H9 (cell line): ENCODE results near the gene FBLN2. TPM values are rescaled to one million over a fixed set of nuclear protein-coding genes. Genes with fewer than 3 reads are reported as not detected.

Source experiments
- DNase-seq: peaks from one replicate; pipeline ENCODE4 v3.0.0-alpha.2; 2017
- H2AFZ ChIP-seq: one replicate; pipeline ENCODE4 v1.6.1; 2013; ENCODE audit warnings: mild to moderate bottlenecking, low read length, control low read depth, moderate library complexity
- H2AK5ac ChIP-seq: 2 replicates; pipeline ENCODE4 v1.6.1; 2013; ENCODE audit warnings: low read length, control low read depth, mixed read lengths; ENCODE audit not compliant: insufficient read length
- H2BK120ac ChIP-seq: one replicate; pipeline ENCODE4 v1.6.1; 2013; ENCODE audit warnings: low read depth, mild to moderate bottlenecking, low read length, control low read depth, inconsistent platforms; ENCODE audit not compliant: poor library complexity, severe bottlenecking
- H2BK12ac ChIP-seq: 2 replicates; pipeline ENCODE4 v1.6.1; 2013; ENCODE audit warnings: low read length, control low read depth, mixed read lengths, low read depth; ENCODE audit not compliant: insufficient read length
- H2BK15ac ChIP-seq: 2 replicates; pipeline ENCODE4 v1.6.1; 2013; ENCODE audit warnings: low read depth, low read length, control low read depth
- H2BK20ac ChIP-seq: one replicate; pipeline ENCODE4 v1.6.1; 2013; ENCODE audit warnings: low read depth, mild to moderate bottlenecking, low read length, control low read depth, inconsistent platforms; ENCODE audit not compliant: poor library complexity, severe bottlenecking
- H2BK5ac ChIP-seq: 2 replicates; pipeline ENCODE4 v1.6.1; 2013; ENCODE audit warnings: low read length, control low read depth, mixed read lengths; ENCODE audit not compliant: insufficient read length
- H3K14ac ChIP-seq: 2 replicates; pipeline ENCODE4 v1.6.1; 2013; ENCODE audit warnings: low read length, control low read depth; ENCODE audit not compliant: insufficient read depth
- H3K18ac ChIP-seq: 2 replicates; pipeline ENCODE4 v1.6.1; 2013; ENCODE audit warnings: low read depth, mild to moderate bottlenecking, mixed read lengths, low read length, control low read depth; ENCODE audit not compliant: insufficient read length
- H3K23ac ChIP-seq: 2 replicates; pipeline ENCODE4 v1.6.1; 2013; ENCODE audit warnings: low read length, control low read depth, mixed read lengths, low read depth; ENCODE audit not compliant: insufficient read length
- H3K23me2 ChIP-seq: 2 replicates; pipeline ENCODE4 v1.6.1; 2013; ENCODE audit warnings: low read depth, mild to moderate bottlenecking, mixed read lengths, low read length, control low read depth; ENCODE audit not compliant: insufficient read length, poor library complexity, severe bottlenecking
- H3K27ac ChIP-seq: 2 replicates; pipeline ENCODE4 v1.5.1; 2013; ENCODE audit warnings: low read length, control low read depth, mixed read lengths, low read depth; ENCODE audit not compliant: insufficient read length
- H3K27me3 ChIP-seq: 2 replicates; pipeline ENCODE4 v1.6.1; 2013; ENCODE audit warnings: low read length, control low read depth, inconsistent platforms; ENCODE audit not compliant: insufficient read depth
- H3K4ac ChIP-seq: 2 replicates; pipeline ENCODE4 v1.6.1; 2013; ENCODE audit warnings: low read depth, mild to moderate bottlenecking, control low read depth, inconsistent platforms, low read length, moderate library complexity
- H3K4me1 ChIP-seq: 2 replicates; pipeline ENCODE4 v1.6.1; 2013; ENCODE audit warnings: low read length, control low read depth, inconsistent platforms; ENCODE audit not compliant: insufficient read depth
- H3K4me2 ChIP-seq: 2 replicates; pipeline ENCODE4 v1.6.1; 2013; ENCODE audit warnings: low read length, control low read depth, mixed read lengths; ENCODE audit not compliant: insufficient read length, insufficient read depth
- H3K56ac ChIP-seq: 2 replicates; pipeline ENCODE4 v1.6.1; 2013; ENCODE audit warnings: low read depth, mild to moderate bottlenecking, mixed read lengths, low read length, control low read depth; ENCODE audit not compliant: insufficient read length
- H3K79me1 ChIP-seq: 2 replicates; pipeline ENCODE4 v1.6.1; 2013; ENCODE audit warnings: low read depth, mild to moderate bottlenecking, moderate library complexity, low read length, control low read depth, inconsistent platforms; ENCODE audit not compliant: insufficient read depth, poor library complexity, severe bottlenecking
- H3K79me2 ChIP-seq: 2 replicates; pipeline ENCODE4 v1.6.1; 2013; ENCODE audit warnings: low read length, control low read depth, inconsistent platforms; ENCODE audit not compliant: insufficient read depth
- H3K9ac ChIP-seq: 2 replicates; pipeline ENCODE4 v1.6.1; 2013; ENCODE audit warnings: low read length, control low read depth, mixed read lengths; ENCODE audit not compliant: insufficient read length; ENCODE audit errors: extremely low read depth
- H3K9me3 ChIP-seq: one replicate; pipeline ENCODE4 v1.6.1; 2013; ENCODE audit warnings: low read depth, low read length, inconsistent platforms; ENCODE audit not compliant: control insufficient read depth
- H3T11ph ChIP-seq: one replicate; pipeline ENCODE4 v1.6.1; 2013; ENCODE audit warnings: mild to moderate bottlenecking, low read length, control low read depth, inconsistent platforms
- H4K20me1 ChIP-seq: one replicate; pipeline ENCODE4 v1.6.1; 2013; ENCODE audit not compliant: control insufficient read depth, insufficient read length, insufficient read depth
- H4K5ac ChIP-seq: 2 replicates; pipeline ENCODE4 v1.6.1; 2013; ENCODE audit warnings: low read depth, mild to moderate bottlenecking, mixed read lengths, low read length, control low read depth; ENCODE audit not compliant: insufficient read length
- H4K8ac ChIP-seq: replicated peaks from 2 replicates; pipeline ENCODE4 v1.6.1; 2013; ENCODE audit warnings: low read length, control low read depth, mixed read lengths, low read depth; ENCODE audit not compliant: insufficient read length
- H4K91ac ChIP-seq: 2 replicates; pipeline ENCODE4 v1.6.1; 2013; ENCODE audit warnings: low read depth, mild to moderate bottlenecking, moderate library complexity, mixed read lengths, low read length, control low read depth; ENCODE audit not compliant: insufficient read length
- H3K27ac Mint-ChIP-seq, 3 experiments: 2 replicates in 2 of 3; 3 replicates in 1 of 3; pipeline ENCODE4 v1.8.0; 2020 to 2021; ENCODE audit warnings: mixed read lengths in 3 of 3, mild to moderate bottlenecking in 1 of 3, moderate library complexity in 1 of 3
- H3K27me3 Mint-ChIP-seq: 2 replicates; pipeline ENCODE4 v1.8.0; 2021; ENCODE audit warnings: low read depth, mild to moderate bottlenecking, moderate library complexity, mixed read lengths
- H3K36me3 Mint-ChIP-seq, 3 experiments: 2 replicates in 2 of 3; 3 replicates in 1 of 3; pipeline ENCODE4 v1.8.0; 2020 to 2021; ENCODE audit warnings: low read depth in 3 of 3, mixed read lengths in 3 of 3; ENCODE audit not compliant: insufficient read depth in 1 of 3
- H3K4me1 Mint-ChIP-seq, 2 experiments: 2 replicates each; pipeline ENCODE4 v1.8.0; 2020; ENCODE audit warnings: mixed read lengths in 2 of 2
- H3K4me3 Mint-ChIP-seq, 2 experiments: 2 replicates in 1 of 2; 3 replicates in 1 of 2; pipeline ENCODE4 v1.8.0; 2020 to 2021; ENCODE audit warnings: mild to moderate bottlenecking in 2 of 2, mixed read lengths in 2 of 2, moderate library complexity in 1 of 2
- H3K9me3 Mint-ChIP-seq, 2 experiments: 2 replicates in 1 of 2; 3 replicates in 1 of 2; pipeline ENCODE4 v1.8.0; 2020; ENCODE audit warnings: mild to moderate bottlenecking in 2 of 2, mixed read lengths in 2 of 2, moderate library complexity in 1 of 2
- WGBS: extraction: QIAGEN DNeasy Blood & Tissue Kit; methylation state at CpG from one replicate; pipeline ENCODE4 v1.1.7; 2013; ENCODE audit warnings: missing lambda C conversion rate, low lambda C conversion rate, mixed read lengths; ENCODE audit not compliant: insufficient read length; ENCODE audit errors: extremely low coverage; 5-methylcytosine and 5-hydroxymethylcytosine counted together
- total RNA-seq: library from RNA; stranded (reverse); gene quantifications from 2 replicates; pipeline ENCODE4 v1.2.1, GENCODE V29; 2021
- TF ChIP-seq, protein P1 (sequence below): fragments of 200-600 bp; sonication (generic); conservative IDR thresholded peaks from 3 replicates; pipeline ENCODE4 v1.8.0; 2021; ENCODE audit warnings: antibody characterized with exemption, mild to moderate bottlenecking

FBLN2 gene
- total RNA-seq, 1 experiment from 2014 or later = 11.8 TPM

DNA sequence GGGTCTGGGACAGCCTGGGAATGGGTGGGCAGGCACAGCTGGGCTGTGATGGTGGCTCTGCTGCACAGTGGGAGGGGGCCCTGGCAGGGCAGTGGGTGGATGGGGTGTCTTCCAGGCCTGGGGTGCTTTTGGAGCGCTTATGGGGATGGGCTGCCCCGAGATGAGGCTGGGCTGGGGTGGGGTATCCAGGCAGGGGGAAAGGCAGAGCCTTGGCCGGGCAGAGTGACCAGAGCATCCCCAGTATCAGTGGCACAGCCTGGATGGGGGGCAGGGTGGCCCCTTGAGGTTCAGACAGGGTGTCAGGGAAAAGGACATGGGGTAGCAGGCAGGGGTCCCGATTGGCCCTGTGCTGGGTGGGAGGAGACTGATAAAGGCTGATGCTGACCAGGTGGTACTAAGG lies 42.2 kb upstream of the FBLN2 start:
- no peak for DNase-seq

More for the DNA sequence above, 42.2 kb upstream of the FBLN2 start:
- Histone ChIP-seq H2BK20ac (no peak overlapping the region), H3K4ac (no peak overlapping the region), H3T11ph (no peak overlapping the region), H4K8ac (no peak overlapping the region), H2AK5ac (no peak overlapping the region), H3K79me1 (no peaks in the 10 kb centered on the region), H2AFZ (no peak overlapping the region), H2BK5ac (no peak overlapping the region), H4K91ac (no peak overlapping the region), H2BK15ac (no peak overlapping the region), H3K4me2 (no peak overlapping the region), H4K5ac (no peak overlapping the region), H3K9ac (no peak overlapping the region), H3K23me2 (no peaks in the 10 kb centered on the region), H3K56ac (no peak overlapping the region), H3K18ac (no peak overlapping the region), H3K27me3 (no peaks in the 10 kb centered on the region), H3K27ac (no peak overlapping the region), H4K20me1 (peaks cover 8% of the 10 kb centered on the region), H3K23ac (no peak overlapping the region), H3K4me1 (no peaks in the 10 kb centered on the region; the same call in 1 of the 2 replicates), H2BK120ac (no peak overlapping the region), H2BK12ac (no peak overlapping the region), H3K14ac (no peak overlapping the region), H3K79me2 (no peaks in the 10 kb centered on the region), H3K9me3 (no peaks in the 10 kb centered on the region)
- Mint-ChIP-seq H3K4me3 (no peak overlapping the region), H3K4me1 (peaks cover 6 to 10% of the 10 kb centered on the region in 2 experiments), H3K27me3 (no peaks in the 10 kb centered on the region), H3K27ac (no peak overlapping the region), H3K9me3 (no peaks in the 10 kb centered on the region; a peak in 2 of 5 replicates), H3K36me3 (peaks cover 0 to under 1% (median 0%) of the 10 kb centered on the region in 3 experiments; a peak in 1 of 7 replicates)
- TF ChIP-seq, protein P1, sequence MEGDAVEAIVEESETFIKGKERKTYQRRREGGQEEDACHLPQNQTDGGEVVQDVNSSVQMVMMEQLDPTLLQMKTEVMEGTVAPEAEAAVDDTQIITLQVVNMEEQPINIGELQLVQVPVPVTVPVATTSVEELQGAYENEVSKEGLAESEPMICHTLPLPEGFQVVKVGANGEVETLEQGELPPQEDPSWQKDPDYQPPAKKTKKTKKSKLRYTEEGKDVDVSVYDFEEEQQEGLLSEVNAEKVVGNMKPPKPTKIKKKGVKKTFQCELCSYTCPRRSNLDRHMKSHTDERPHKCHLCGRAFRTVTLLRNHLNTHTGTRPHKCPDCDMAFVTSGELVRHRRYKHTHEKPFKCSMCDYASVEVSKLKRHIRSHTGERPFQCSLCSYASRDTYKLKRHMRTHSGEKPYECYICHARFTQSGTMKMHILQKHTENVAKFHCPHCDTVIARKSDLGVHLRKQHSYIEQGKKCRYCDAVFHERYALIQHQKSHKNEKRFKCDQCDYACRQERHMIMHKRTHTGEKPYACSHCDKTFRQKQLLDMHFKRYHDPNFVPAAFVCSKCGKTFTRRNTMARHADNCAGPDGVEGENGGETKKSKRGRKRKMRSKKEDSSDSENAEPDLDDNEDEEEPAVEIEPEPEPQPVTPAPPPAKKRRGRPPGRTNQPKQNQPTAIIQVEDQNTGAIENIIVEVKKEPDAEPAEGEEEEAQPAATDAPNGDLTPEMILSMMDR = no peak
- no CpG with 5 or more reads among the region's 4 CpGs for WGBS
